SK-N-SH treated with all-trans-retinoic acid at 6 μM for 48 hours (cell line): Measurements from ENCODE around the gene CCDC167.

Source experiments
- ATAC-seq: fragments of 200-7000 bp; cut with Tn5 transposase; 3 replicates; pipeline ENCODE4 v1.9.1; 2020; ENCODE audit warnings: mild to moderate bottlenecking, moderate library complexity
- ARNTL ChIP-seq: fragments of 450-650 bp; formaldehyde crosslinking; IDR thresholded peaks from 2 replicates; pipeline ENCODE4 v1.5.0; 2020; ENCODE audit warnings: low read depth, mild to moderate bottlenecking, moderate library complexity, borderline replicate concordance
- BACH2 ChIP-seq: fragments of 250-450 bp; sonication (Bioruptor Pico); IDR thresholded peaks from 2 replicates; pipeline ENCODE4 v1.9.0; 2021; ENCODE audit warnings: mild to moderate bottlenecking, borderline replicate concordance
- CREB5 ChIP-seq: fragments of 250-450 bp; sonication (Bioruptor Pico); IDR thresholded peaks from 2 replicates; pipeline ENCODE4 v1.5.1; 2020; ENCODE audit warnings: low read depth, mild to moderate bottlenecking, moderate library complexity
- GLIS3 ChIP-seq: fragments of 250-450 bp; sonication (Bioruptor Pico); IDR thresholded peaks from 2 replicates; pipeline ENCODE4 v1.5.0; 2020; ENCODE audit warnings: mild to moderate bottlenecking, moderate library complexity
- ISL1 ChIP-seq: fragments of 250-450 bp; sonication (Bioruptor Pico); IDR thresholded peaks from 2 replicates; pipeline ENCODE4 v2.1.2; 2022; ENCODE audit warnings: mild to moderate bottlenecking, moderate library complexity
- POU6F1 ChIP-seq: fragments of 250-450 bp; sonication (Bioruptor Pico); IDR thresholded peaks from 2 replicates; pipeline ENCODE4 v1.8.0; 2021; ENCODE audit warnings: low read depth, mild to moderate bottlenecking, moderate library complexity, borderline replicate concordance
- PPARA ChIP-seq: fragments of 250-450 bp; sonication (Bioruptor Pico); IDR thresholded peaks from 2 replicates; pipeline ENCODE4 v1.5.0; 2020; ENCODE audit warnings: mild to moderate bottlenecking, borderline replicate concordance
- RARB ChIP-seq: fragments of 250-450 bp; sonication (Bioruptor Pico); IDR thresholded peaks from 2 replicates; pipeline ENCODE4 v1.8.0; 2021; ENCODE audit warnings: mild to moderate bottlenecking, moderate library complexity
- TCF4 ChIP-seq: fragments of 250-450 bp; sonication (Bioruptor Pico); IDR thresholded peaks from 2 replicates; pipeline ENCODE4 v1.8.0; 2021; ENCODE audit warnings: mild to moderate bottlenecking, moderate library complexity, borderline replicate concordance
- ZC3H10 ChIP-seq: fragments of 250-450 bp; sonication (Bioruptor Pico); IDR thresholded peaks from 2 replicates; pipeline ENCODE4 v1.5.1; 2021; ENCODE audit warnings: mild to moderate bottlenecking, moderate library complexity
- ZNF565 ChIP-seq: fragments of 450-650 bp; formaldehyde crosslinking; conservative IDR thresholded peaks from 2 replicates; pipeline ENCODE4 v1.5.0; 2020; ENCODE audit warnings: low read depth, mild to moderate bottlenecking, moderate library complexity
- ZNF70 ChIP-seq: fragments of 450-650 bp; formaldehyde crosslinking; IDR thresholded peaks from 2 replicates; pipeline ENCODE4 v1.5.0; 2020; ENCODE audit warnings: mild to moderate bottlenecking, moderate library complexity
- ZNF8 ChIP-seq: fragments of 450-650 bp; formaldehyde crosslinking; IDR thresholded peaks from 2 replicates; pipeline ENCODE4 v1.5.0; 2020; ENCODE audit warnings: mild to moderate bottlenecking, moderate library complexity
- TF ChIP-seq, protein P1 (sequence below): fragments of 250-450 bp; sonication (Bioruptor Pico); IDR thresholded peaks from 2 replicates; pipeline ENCODE4 v1.5.0; 2020; ENCODE audit warnings: mild to moderate bottlenecking, moderate library complexity
- TF ChIP-seq, protein P2 (sequence below): fragments of 250-450 bp; sonication (Bioruptor Pico); IDR thresholded peaks from 2 replicates; pipeline ENCODE4 v1.5.1; 2021; ENCODE audit warnings: mild to moderate bottlenecking, moderate library complexity

CCDC167 gene

DNA sequence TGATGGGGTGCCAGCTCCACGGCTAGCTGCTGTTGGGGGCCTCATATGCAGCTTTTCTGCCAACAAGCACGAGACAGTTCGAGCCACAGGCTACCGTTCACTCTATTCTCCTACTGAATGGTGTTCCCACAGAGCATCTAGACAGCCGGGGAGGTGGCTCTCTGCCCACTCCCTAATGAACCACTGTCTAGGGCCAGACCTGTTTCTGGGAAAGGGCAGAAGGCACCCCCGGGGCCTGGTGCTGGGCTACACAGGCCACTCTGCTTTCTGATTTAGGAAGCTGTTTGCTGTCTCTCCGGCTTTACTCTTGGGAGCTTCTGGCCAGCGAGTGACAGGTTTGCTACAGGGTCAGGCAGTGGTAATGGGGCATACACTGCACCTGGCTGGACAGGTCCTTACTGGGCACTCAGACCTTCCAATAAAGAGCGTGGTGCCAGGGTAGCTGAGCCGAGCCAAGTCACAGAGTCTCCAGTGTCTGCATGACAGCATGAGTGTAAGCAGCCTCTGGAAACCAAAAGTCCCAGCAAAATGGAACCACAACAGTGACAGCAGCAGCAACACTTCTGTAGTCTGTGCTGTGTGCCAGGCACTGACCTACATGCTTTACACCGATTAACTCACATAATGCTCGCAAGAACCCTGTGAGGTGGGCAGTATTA is 8.4 kb downstream of the CCDC167 start (continued):
- TF ChIP-seq, protein P1, sequence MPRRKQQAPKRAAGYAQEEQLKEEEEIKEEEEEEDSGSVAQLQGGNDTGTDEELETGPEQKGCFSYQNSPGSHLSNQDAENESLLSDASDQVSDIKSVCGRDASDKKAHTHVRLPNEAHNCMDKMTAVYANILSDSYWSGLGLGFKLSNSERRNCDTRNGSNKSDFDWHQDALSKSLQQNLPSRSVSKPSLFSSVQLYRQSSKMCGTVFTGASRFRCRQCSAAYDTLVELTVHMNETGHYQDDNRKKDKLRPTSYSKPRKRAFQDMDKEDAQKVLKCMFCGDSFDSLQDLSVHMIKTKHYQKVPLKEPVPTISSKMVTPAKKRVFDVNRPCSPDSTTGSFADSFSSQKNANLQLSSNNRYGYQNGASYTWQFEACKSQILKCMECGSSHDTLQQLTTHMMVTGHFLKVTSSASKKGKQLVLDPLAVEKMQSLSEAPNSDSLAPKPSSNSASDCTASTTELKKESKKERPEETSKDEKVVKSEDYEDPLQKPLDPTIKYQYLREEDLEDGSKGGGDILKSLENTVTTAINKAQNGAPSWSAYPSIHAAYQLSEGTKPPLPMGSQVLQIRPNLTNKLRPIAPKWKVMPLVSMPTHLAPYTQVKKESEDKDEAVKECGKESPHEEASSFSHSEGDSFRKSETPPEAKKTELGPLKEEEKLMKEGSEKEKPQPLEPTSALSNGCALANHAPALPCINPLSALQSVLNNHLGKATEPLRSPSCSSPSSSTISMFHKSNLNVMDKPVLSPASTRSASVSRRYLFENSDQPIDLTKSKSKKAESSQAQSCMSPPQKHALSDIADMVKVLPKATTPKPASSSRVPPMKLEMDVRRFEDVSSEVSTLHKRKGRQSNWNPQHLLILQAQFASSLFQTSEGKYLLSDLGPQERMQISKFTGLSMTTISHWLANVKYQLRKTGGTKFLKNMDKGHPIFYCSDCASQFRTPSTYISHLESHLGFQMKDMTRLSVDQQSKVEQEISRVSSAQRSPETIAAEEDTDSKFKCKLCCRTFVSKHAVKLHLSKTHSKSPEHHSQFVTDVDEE (CRISPR knock-in tag) = no peak
- TF ChIP-seq ZC3H10 (CRISPR knock-in tag) = no peak
- TF ChIP-seq PPARA = no peak
- TF ChIP-seq ZNF565 (CRISPR knock-in tag) = no peak
- no peak for TF ChIP-seq ARNTL (CRISPR knock-in tag)

DNA sequence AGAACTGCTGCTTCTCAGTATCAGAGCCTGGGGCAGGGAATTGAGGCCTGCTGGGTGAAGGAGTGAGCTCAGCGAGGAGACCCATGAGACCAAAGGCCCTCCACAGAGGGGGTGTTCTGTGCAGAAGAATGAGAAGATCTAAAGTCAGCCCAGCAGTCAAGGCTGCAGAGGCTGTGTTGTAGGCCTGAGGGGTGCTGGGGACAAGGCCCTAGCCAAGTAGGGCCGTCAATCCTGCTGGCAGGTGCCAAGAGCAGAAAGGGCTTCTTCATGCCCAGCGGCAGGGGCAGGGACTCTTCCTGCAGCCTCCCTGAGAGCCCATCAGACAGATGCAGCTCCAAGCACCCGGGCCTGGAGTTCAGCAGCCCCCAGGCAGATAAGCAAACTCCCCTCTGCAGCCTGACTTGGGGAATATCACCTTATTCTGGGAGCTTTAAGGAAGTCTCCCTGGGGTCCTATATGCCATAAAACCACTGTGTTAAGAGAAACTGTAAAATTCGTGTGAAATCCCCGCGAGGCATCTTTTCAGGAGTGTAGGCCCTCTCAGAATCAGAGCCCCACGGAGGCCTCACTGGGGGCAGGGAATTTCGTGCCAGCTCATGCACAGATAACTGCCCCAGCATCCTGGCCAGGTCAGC is 9.0 kb downstream of the CCDC167 start:
- TF ChIP-seq ZNF8 (CRISPR knock-in tag) (no peak), ZNF70 (CRISPR knock-in tag) (peak; percentile 78), TCF4 (no peak), POU6F1 (CRISPR knock-in tag) (no peak)
- TF ChIP-seq, protein P1 (CRISPR knock-in tag) = no peak
- no peak; the same call in none of the 3 replicates for ATAC-seq

DNA sequence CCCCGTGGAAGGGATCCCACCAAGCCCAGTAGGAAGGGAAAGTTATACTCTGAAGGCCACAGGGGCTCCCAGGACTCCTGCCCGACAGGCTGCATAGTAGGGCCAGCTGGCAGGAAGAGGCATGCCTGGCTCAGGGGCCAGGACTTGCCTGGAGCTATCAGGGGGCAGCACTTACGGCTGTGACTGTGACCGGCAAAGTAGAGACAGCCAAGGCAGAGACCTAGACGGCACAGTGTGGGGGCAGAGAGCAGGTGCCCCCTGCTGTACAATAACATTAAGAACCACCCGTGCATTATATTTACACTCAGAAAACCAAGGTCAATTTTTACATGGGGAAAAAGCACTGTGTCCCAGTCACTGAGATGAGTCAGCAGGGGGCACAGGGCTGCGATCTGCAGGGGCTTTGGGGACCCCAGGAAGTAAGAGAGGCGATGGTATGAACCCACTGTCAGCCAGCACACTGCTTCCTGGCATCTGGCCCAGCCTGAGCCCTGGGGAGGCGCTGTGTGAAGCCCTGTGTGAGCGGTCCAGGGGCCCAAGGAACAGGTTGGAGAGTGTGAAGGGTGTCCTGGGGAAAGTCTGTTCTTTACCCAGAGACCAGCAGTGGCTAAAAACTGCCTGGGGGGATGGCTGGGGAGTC is 9.9 kb downstream of the CCDC167 start:
- TF ChIP-seq, protein P2, sequence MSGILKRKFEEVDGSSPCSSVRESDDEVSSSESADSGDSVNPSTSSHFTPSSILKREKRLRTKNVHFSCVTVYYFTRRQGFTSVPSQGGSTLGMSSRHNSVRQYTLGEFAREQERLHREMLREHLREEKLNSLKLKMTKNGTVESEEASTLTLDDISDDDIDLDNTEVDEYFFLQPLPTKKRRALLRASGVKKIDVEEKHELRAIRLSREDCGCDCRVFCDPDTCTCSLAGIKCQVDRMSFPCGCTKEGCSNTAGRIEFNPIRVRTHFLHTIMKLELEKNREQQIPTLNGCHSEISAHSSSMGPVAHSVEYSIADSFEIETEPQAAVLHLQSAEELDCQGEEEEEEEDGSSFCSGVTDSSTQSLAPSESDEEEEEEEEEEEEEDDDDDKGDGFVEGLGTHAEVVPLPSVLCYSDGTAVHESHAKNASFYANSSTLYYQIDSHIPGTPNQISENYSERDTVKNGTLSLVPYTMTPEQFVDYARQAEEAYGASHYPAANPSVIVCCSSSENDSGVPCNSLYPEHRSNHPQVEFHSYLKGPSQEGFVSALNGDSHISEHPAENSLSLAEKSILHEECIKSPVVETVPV (CRISPR knock-in tag) = no peak
- TF ChIP-seq CREB5 (no peak), GLIS3 (CRISPR knock-in tag) (no peak), ISL1 (CRISPR knock-in tag) (no peak), BACH2 (CRISPR knock-in tag) (no peak), POU6F1 (CRISPR knock-in tag) (no peak), RARB (CRISPR knock-in tag) (no peak)
- TF ChIP-seq, all 23 proteins: peak for 0

More for the DNA sequence above, 9.9 kb downstream of the CCDC167 start:
- peak; percentile 45 for ATAC-seq
